Mammary epithelial cell (primary cell): ENCODE measurements around the gene HSPE1.

Experiments
- CTCF ChIP-seq, 2 donors: IDR thresholded peaks in 1 of 2; conservative IDR thresholded peaks in 1 of 2; 2 replicates each; pipeline ENCODE4 v1.5.1; 2011 to 2012; ENCODE audit warnings: inconsistent platforms in 2 of 2, low read length in 2 of 2, mild to moderate bottlenecking in 2 of 2, control low read depth in 1 of 2, low read depth in 1 of 2; ENCODE audit not compliant: insufficient read depth in 1 of 2; ENCODE audit errors: extremely low read depth in 1 of 2
- EZH2 ChIP-seq: IDR thresholded peaks from 2 replicates; pipeline ENCODE4 v1.6.1; 2012; ENCODE audit warnings: low read length, inconsistent platforms, borderline replicate concordance

DNA sequence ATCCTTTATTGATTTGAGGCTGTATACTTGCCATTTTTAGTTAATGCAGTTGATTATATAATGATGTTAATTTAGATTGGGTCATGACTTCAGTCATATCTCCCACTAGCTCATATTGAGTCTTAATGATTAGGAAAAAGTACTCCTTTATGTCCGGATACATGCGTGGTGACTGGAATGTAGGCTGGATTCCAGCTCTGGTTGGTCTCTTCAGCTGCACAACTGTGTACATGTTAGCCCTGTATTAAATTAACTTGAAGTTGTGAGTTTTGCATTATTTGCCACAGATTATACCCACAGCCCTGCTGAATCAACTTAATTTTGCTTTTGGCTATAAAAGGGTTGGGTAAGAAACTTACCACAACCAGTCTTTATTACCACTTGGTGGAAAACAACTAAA is 38.2 kb downstream of the HSPE1 start:
- TF ChIP-seq CTCF (conservative IDR thresholded peaks at IDR 0.05 in 1 of 2, IDR thresholded peaks at IDR 0.05 in 1 of 2; ENCODE audit: extremely low read depth in 1 of 2, insufficient read depth in 1 of 2, low read depth in 1 of 2, low read length in 2 of 2), result no peak
- TF ChIP-seq EZH2, result no peak
